ENCODE results near the gene SLTM. TPM values are rescaled to one million over a fixed set of nuclear protein-coding genes. Genes with fewer than 3 reads are reported as not detected.

SLTM gene
- polyA plus RNA-seq, 4 donors = 89.9 to 147 (median 136) TPM

Other genes starting within 250 kb of the SLTM start
- 100 to 1,000 TPM; 141 to 284 (median 240) TPM for gene ADAM10, start 184.0 kb downstream of the SLTM start, polyA plus RNA-seq (ENCODE audit: insufficient read length in 4 of 4)
- 10 to 100 TPM; 19.4 to 30.9 (median 28.8) TPM for gene MINDY2, start 162.4 kb downstream of the SLTM start, polyA plus RNA-seq (ENCODE audit: insufficient read length in 4 of 4)
- gene RNF111, start 54.0 kb upstream of the SLTM start, polyA plus RNA-seq (ENCODE audit: insufficient read length in 4 of 4) = 10 to 100 TPM; 33.9 to 47.6 (median 43.7) TPM
- 10 to 100 TPM; 34.0 to 48.9 (median 42.9) TPM for gene CCNB2, start 171.5 kb upstream of the SLTM start, polyA plus RNA-seq (ENCODE audit: insufficient read length in 4 of 4)